SK-MEL-5 (cell line): ENCODE measurements around the gene UQCRFS1. TPM values are rescaled to one million over a fixed set of nuclear protein-coding genes. Genes with fewer than 3 reads are reported as not detected.

Experiments used
- DNase-seq: peaks from one replicate; pipeline ENCODE4 v3.0.0-alpha.2; 2016; ENCODE audit warnings: low read depth, low spot score
- in situ Hi-C: cut with HindIII; loops from 2 replicates; pipeline ENCODE4 v1.10.0; 2016; ENCODE audit warnings: low sequenced_read_pairs, high pct_unique_total_duplicates, low pct_unique_long_range_greater_than_20kb
- small RNA-seq, 2 experiments: library from RNA; depleted of rRNA; stranded (forward); fragments of <200 nt; gene quantifications; one replicate each; pipeline ENCODE3, GENCODE V24; 2014
- total RNA-seq: library from RNA; depleted of rRNA; stranded (reverse); fragments of >200 nt; shearing (Covaris generic); gene quantifications from 2 replicates; pipeline ENCODE4 v1.2.3, GENCODE V29; 2014

Gene UQCRFS1
- total RNA-seq, 1 experiment from 2014 or later, result 75.0 TPM

- in situ Hi-C loops, result no loop called here
- DNase-seq, result no peak
Observed at GRCh38 chr19:29188289-29189032, 24.5 kb downstream of the UQCRFS1 start.

GRCh38 chr19:29187676-29188075 is 25.3 kb downstream of the UQCRFS1 start:
- no peak for DNase-seq
- in situ Hi-C loops, result no loop called here

GRCh38 chr19:29185427-29185826 is 27.5 kb downstream of the UQCRFS1 start:
- in situ Hi-C loops, result no loop called here
- no peak for DNase-seq

- in situ Hi-C loops, result no loop called here
- DNase-seq, result no peak
Observed at GRCh38 chr19:29176981-29177754, 35.8 kb downstream of the UQCRFS1 start.

- DNase-seq, result no peak
- in situ Hi-C loops, result no loop called here
Observed at GRCh38 chr19:29173896-29174295, 39.1 kb downstream of the UQCRFS1 start.

- no peak for DNase-seq
- in situ Hi-C loops, result no loop called here
Observed at GRCh38 chr19:29172302-29172701, 40.6 kb downstream of the UQCRFS1 start.

- DNase-seq, result no peak
- in situ Hi-C loops, result no loop called here
Observed at GRCh38 chr19:29171525-29171924, 41.4 kb downstream of the UQCRFS1 start.

- in situ Hi-C loops, result no loop called here
Observed at GRCh38 chr19:29170554-29170953, 42.4 kb downstream of the UQCRFS1 start.

GRCh38 chr19:29162694-29163093 is 50.3 kb downstream of the UQCRFS1 start:
- DNase-seq, result no peak
- in situ Hi-C loops, result no loop called here

More at GRCh38 chr19:29170554-29170953, 42.4 kb downstream of the UQCRFS1 start:
- DNase-seq, result no peak

- in situ Hi-C loops, result no loop called here
- DNase-seq, result no peak
Observed at GRCh38 chr19:29155683-29156082, 57.3 kb downstream of the UQCRFS1 start.

Small RNA genes lying within 50 kb of the gene (small RNA-seq; reads per million reads assigned to genes)
- 0 reads per million in 2 experiments for gene RN7SL340P
